Keratinocyte (primary cell): Measurements from ENCODE around the gene CCBE1. TPM values are rescaled to one million over a fixed set of nuclear protein-coding genes. Genes with fewer than 3 reads are reported as not detected.

ENCODE experiments used
- DNase-seq: peaks from one replicate; pipeline ENCODE4 v3.0.0-alpha.2; 2011; ENCODE audit warnings: low read depth, missing footprints, low spot score
- FAIRE-seq: peaks from 2 replicates; lab custom pipeline; 2011; peaks lifted over from hg19 to GRCh38; lab: Jason Lieb, UNC
- H2AFZ ChIP-seq: 2 replicates; pipeline ENCODE4 v1.6.0; 2012; ENCODE audit warnings: low read length, control low read depth, inconsistent platforms; ENCODE audit not compliant: control insufficient read depth
- H3K27ac ChIP-seq: 2 replicates; pipeline ENCODE4 v1.5.1; 2011; ENCODE audit warnings: low read length; ENCODE audit not compliant: control insufficient read depth, insufficient read depth
- H3K27me3 ChIP-seq: 3 replicates; pipeline ENCODE4 v1.6.0; 2011; ENCODE audit warnings: low read length; ENCODE audit not compliant: control insufficient read depth, insufficient read depth; ENCODE audit errors: extremely low read depth
- H3K36me3 ChIP-seq, 2 experiments: 2 replicates in 1 of 2; 3 replicates in 1 of 2; pipeline ENCODE4 v1.5.1; 2011; ENCODE audit warnings: low read length in 2 of 2, mild to moderate bottlenecking in 1 of 2; ENCODE audit not compliant: control insufficient read depth in 2 of 2, insufficient read depth in 2 of 2; ENCODE audit errors: extremely low read depth in 1 of 2
- H3K4me1 ChIP-seq: 3 replicates; pipeline ENCODE4 v1.5.1; 2011; ENCODE audit warnings: low read length; ENCODE audit not compliant: control insufficient read depth, insufficient read depth; ENCODE audit errors: extremely low read depth
- H3K4me2 ChIP-seq: 3 replicates; pipeline ENCODE4 v1.6.0; 2011; ENCODE audit warnings: low read depth, low read length; ENCODE audit not compliant: control insufficient read depth, insufficient read depth; ENCODE audit errors: extremely low read depth
- H3K4me3 ChIP-seq, 3 experiments: fragments of 200-600 bp in 1 of 3; sonication (generic) in 1 of 3; 2 replicates in 2 of 3; 3 replicates in 1 of 3; pipeline ENCODE4 v1.5.1; 2011 to 2016; ENCODE audit warnings: low read length in 3 of 3, mild to moderate bottlenecking in 3 of 3, control low read depth in 2 of 3, inconsistent platforms in 1 of 3, low read depth in 1 of 3, mixed read lengths in 1 of 3, mixed run types in 1 of 3, moderate library complexity in 1 of 3; ENCODE audit not compliant: control insufficient read depth in 2 of 3, insufficient read depth in 2 of 3; ENCODE audit errors: extremely low read depth in 1 of 3
- H3K79me2 ChIP-seq: 2 replicates; pipeline ENCODE4 v1.6.0; 2012; ENCODE audit warnings: low read length; ENCODE audit not compliant: control insufficient read depth, insufficient read depth
- H3K9ac ChIP-seq: 3 replicates; pipeline ENCODE4 v1.6.0; 2011; ENCODE audit warnings: low read length; ENCODE audit not compliant: control insufficient read depth, insufficient read depth; ENCODE audit errors: extremely low read depth
- H3K9me1 ChIP-seq: 3 replicates; pipeline ENCODE4 v1.6.0; 2011; ENCODE audit warnings: low read length; ENCODE audit not compliant: control insufficient read depth, insufficient read depth; ENCODE audit errors: extremely low read depth
- H3K9me3 ChIP-seq: 2 replicates; pipeline ENCODE4 v1.5.1; 2012; ENCODE audit warnings: low read depth, low read length; ENCODE audit not compliant: control insufficient read depth
- H4K20me1 ChIP-seq: 3 replicates; pipeline ENCODE4 v1.6.0; 2011; ENCODE audit warnings: low read length; ENCODE audit not compliant: control insufficient read depth, insufficient read depth; ENCODE audit errors: extremely low read depth
- CTCF ChIP-seq, 3 experiments: IDR thresholded peaks in 1 of 3; conservative IDR thresholded peaks in 1 of 3; optimal IDR thresholded peaks in 1 of 3; 2 replicates in 2 of 3; 3 replicates in 1 of 3; pipeline versions ENCODE3 to v1.5.1; 2011; ENCODE audit warnings: low read length in 3 of 3, mild to moderate bottlenecking in 3 of 3, moderate library complexity in 2 of 3, control low read depth in 1 of 3, inconsistent platforms in 1 of 3; ENCODE audit not compliant: insufficient read depth in 2 of 3; ENCODE audit errors: extremely low read depth in 1 of 3
- EZH2 ChIP-seq: IDR thresholded peaks from one replicate; pipeline ENCODE4 v1.6.1; 2012; ENCODE audit warnings: inconsistent platforms, mild to moderate bottlenecking, low read length, moderate library complexity
- dilution Hi-C: fragments of 300-500 bp; cut with MboI; formaldehyde crosslinking; loops from one replicate; pipeline ENCODE4 v1.7.0; 2020; ENCODE audit warnings: low sequenced_read_pairs; ENCODE audit not compliant: extremely low pct_ligation_motif_present
- polyA plus RNA-seq, 5 experiments: library from polyadenylated mRNA; depleted of rRNA in 3 of 5; stranded (reverse) in 3 of 5; stranded (forward) in 1 of 5; unstranded in 1 of 5; fragments of >200 nt; gene quantifications; 1 replicate in 1 of 5; 2 replicates in 3 of 5; 3 replicates in 1 of 5; pipeline versions ENCODE4 v1.2.1 to v1.2.3, GENCODE V29; 2011 to 2012; ENCODE audit warnings: missing spikeins in 2 of 5, low read depth in 1 of 5, low replicate concordance in 1 of 5

Gene CCBE1
- polyA plus RNA-seq, 1 donor (not counting 4 experiments of a cell fraction or from before 2014, with no cell fraction given) = 20.1 TPM

GRCh38 chr18:59393381-59393780, 303.8 kb downstream of the CCBE1 start:
- Histone ChIP-seq H4K20me1 (no peaks in the 10 kb centered on the region), H3K4me3 (no peak overlapping the region), H2AFZ (no peak overlapping the region), H3K27me3 (no peaks in the 10 kb centered on the region), H3K9me1 (no peaks in the 10 kb centered on the region), H3K9me3 (no peaks in the 10 kb centered on the region), H3K79me2 (no peaks in the 10 kb centered on the region), H3K27ac (no peak overlapping the region), H3K9ac (no peak overlapping the region), H3K4me1 (no peaks in the 10 kb centered on the region), H3K36me3 (no peaks in the 10 kb centered on the region), H3K4me2 (no peak overlapping the region)
- TF ChIP-seq EZH2 (no peak), CTCF (optimal IDR thresholded peaks at IDR 0.05 in 1 of 3, IDR thresholded peaks at IDR 0.05 in 1 of 3, conservative IDR thresholded peaks at IDR 0.05 in 1 of 3; ENCODE audit: extremely low read depth in 1 of 3, insufficient read depth in 2 of 3, low read length in 3 of 3) (no peak)
- dilution Hi-C loops = no loop called here
- DNase-seq (no peak), FAIRE-seq (no peak)

GRCh38 chr18:59388817-59389216, 308.4 kb downstream of the CCBE1 start:
- TF ChIP-seq CTCF (optimal IDR thresholded peaks at IDR 0.05 in 1 of 3, IDR thresholded peaks at IDR 0.05 in 1 of 3, conservative IDR thresholded peaks at IDR 0.05 in 1 of 3; ENCODE audit: extremely low read depth in 1 of 3, insufficient read depth in 2 of 3, low read length in 3 of 3) (no peak), EZH2 (no peak)
- Histone ChIP-seq H2AFZ (no peak overlapping the region), H3K27ac (no peak overlapping the region), H3K79me2 (no peaks in the 10 kb centered on the region), H3K36me3 (no peaks in the 10 kb centered on the region), H3K9me1 (no peaks in the 10 kb centered on the region), H4K20me1 (no peaks in the 10 kb centered on the region), H3K4me3 (no peak overlapping the region), H3K4me1 (no peaks in the 10 kb centered on the region), H3K9ac (no peak overlapping the region), H3K4me2 (no peak overlapping the region), H3K27me3 (no peaks in the 10 kb centered on the region), H3K9me3 (no peaks in the 10 kb centered on the region)
- dilution Hi-C loops = no loop called here
- FAIRE-seq (no peak), DNase-seq (no peak)
